Fibroblast of peridontal ligament (primary cell): ENCODE data around the gene ATL3.
"Not testable (repeated sequence)": the region's sequence is repeated elsewhere in the genome, so short reads cannot be mapped to it uniquely, and the experiment has no call there.

Experiments used
- DNase-seq: peaks from one replicate; pipeline ENCODE4 v3.0.0-alpha.2; 2010; ENCODE audit errors: extremely low read depth

The ATL3 gene

GRCh38 chr11:63681321-63682065, 10.3 kb upstream of the ATL3 start, which contains the start of gene RTN3:
RTN3 (plus strand) TSS chr11:63681500; CDS start chr11:63681637, 137 bp downstream.
- peak; percentile 98 for DNase-seq

- no peak for DNase-seq
Measured at GRCh38 chr11:63680834-63681320, 9.7 kb upstream of the ATL3 start.

- DNase-seq, result peak; percentile 12
Measured at GRCh38 chr11:63673579-63673978, 2.4 kb upstream of the ATL3 start.

GRCh38 chr11:63672936-63673539, 1.9 kb upstream of the ATL3 start:
- peak; percentile 18 for DNase-seq

GRCh38 chr11:63672156-63672463, 934 bp upstream of the ATL3 start:
- no peak for DNase-seq

GRCh38 chr11:63670433-63671321, 499 bp downstream of the ATL3 start:
- DNase-seq, result peak; percentile 72

- no peak for DNase-seq
Measured at GRCh38 chr11:63670096-63670432, 1.1 kb downstream of the ATL3 start.

GRCh38 chr11:63667995-63668795, 3.0 kb downstream of the ATL3 start:
- DNase-seq, result peak; percentile 97

GRCh38 chr11:63666874-63667273, 4.3 kb downstream of the ATL3 start:
- peak; percentile 83 for DNase-seq

GRCh38 chr11:63663809-63664208, 7.4 kb downstream of the ATL3 start:
- DNase-seq, result peak; percentile 78

- DNase-seq, result no peak
Measured at GRCh38 chr11:63660972-63661371, 10.2 kb downstream of the ATL3 start.

- DNase-seq, result no peak
Measured at GRCh38 chr11:63652671-63653070, 18.5 kb downstream of the ATL3 start.

GRCh38 chr11:63643205-63643604, 28.0 kb downstream of the ATL3 start:
- no peak for DNase-seq

GRCh38 chr11:63641727-63642126, 29.4 kb downstream of the ATL3 start:
- peak; percentile 56 for DNase-seq

GRCh38 chr11:63639199-63639832, 31.9 kb downstream of the ATL3 start:
- peak; percentile 74 for DNase-seq

GRCh38 chr11:63638436-63638835, 32.7 kb downstream of the ATL3 start:
- not testable (repeated sequence) for DNase-seq

GRCh38 chr11:63635762-63636465, 35.3 kb downstream of the ATL3 start:
- DNase-seq, result peak; percentile 77

- DNase-seq, result no peak
Measured at GRCh38 chr11:63629426-63629825, 41.8 kb downstream of the ATL3 start.

- DNase-seq, result peak; percentile 44
Measured at GRCh38 chr11:63623513-63624140, 47.5 kb downstream of the ATL3 start.

- no peak for DNase-seq
Measured at GRCh38 chr11:63622323-63622722, 48.9 kb downstream of the ATL3 start.
